HepG2 (cell line): ENCODE measurements around the gene NME4.
"Not testable (repeated sequence)": the region's sequence is repeated elsewhere in the genome, so short reads cannot be mapped to it uniquely, and the experiment has no call there.

ENCODE experiments used
- ZBTB7B ChIP-seq: sonication (generic); formaldehyde crosslinking; IDR thresholded peaks from 2 replicates; pipeline ENCODE4 v1.4.0; 2020; ENCODE audit warnings: missing genetic modification reagents
- ZFX ChIP-seq: sonication (generic); formaldehyde crosslinking; IDR thresholded peaks from 2 replicates; pipeline ENCODE4 v1.4.0; 2020; ENCODE audit warnings: mild to moderate bottlenecking, low read depth, missing genetic modification reagents, moderate library complexity
- ZHX1 ChIP-seq: sonication (generic); formaldehyde crosslinking; IDR thresholded peaks from 2 replicates; pipeline ENCODE4 v1.8.1; 2022; ENCODE audit warnings: low read depth, mild to moderate bottlenecking, missing genetic modification reagents
- ZKSCAN8 ChIP-seq: IDR thresholded peaks from 2 replicates; pipeline ENCODE4 v1.6.1; 2016; ENCODE audit warnings: borderline replicate concordance, missing genetic modification reagents, missing compliant biosample characterization

- not testable (repeated sequence) for TF ChIP-seq ZKSCAN8 (CRISPR knock-in tag); ZFX (CRISPR knock-in tag); ZBTB7B; ZHX1 (CRISPR knock-in tag)
Observed at GRCh38 chr16:415170-415498, 18.1 kb downstream of the NME4 start.
